ENCODE measurements around the gene RCSD1. TPM values are rescaled to one million over a fixed set of nuclear protein-coding genes. Genes with fewer than 3 reads are reported as not detected.

RCSD1 gene
- total RNA-seq, 1 donor from 2014 or later = 2.3 TPM

DNA sequence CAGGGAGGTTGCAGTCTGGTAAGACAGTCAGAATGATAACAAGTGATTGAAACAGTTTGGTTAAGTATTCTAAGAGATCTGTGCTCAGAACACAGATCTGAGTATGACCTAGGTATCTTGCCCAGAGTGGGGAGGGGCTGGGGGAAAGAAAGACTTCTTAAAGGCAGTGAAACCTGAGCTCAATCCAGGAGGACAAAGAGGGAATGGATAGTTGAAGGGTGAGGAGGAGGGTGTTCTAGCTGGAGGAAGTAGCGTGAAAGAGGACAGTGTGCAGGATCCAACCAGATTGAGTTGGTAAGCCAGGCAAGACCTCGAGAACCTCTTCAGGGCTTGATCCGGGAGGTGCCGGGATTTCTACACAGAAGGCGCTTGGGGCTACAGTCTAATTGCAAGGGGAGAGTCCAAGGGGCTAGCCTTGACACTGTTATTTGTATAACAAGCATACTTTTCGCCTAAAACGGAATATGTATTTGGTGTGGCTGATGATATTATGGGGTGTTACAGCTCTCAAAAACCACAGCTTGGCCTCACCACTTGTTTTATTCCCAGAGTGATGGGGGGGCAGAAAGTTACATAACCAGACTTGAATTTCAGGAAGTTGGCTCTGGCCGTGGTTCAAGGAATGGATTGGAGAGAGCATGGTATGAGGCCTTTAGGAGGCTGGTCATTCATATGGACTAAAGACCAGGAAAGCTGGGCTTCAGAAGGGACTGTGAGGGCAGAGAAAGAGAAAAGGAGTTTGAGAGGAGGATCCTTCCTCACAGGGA lies 19.1 kb downstream of the RCSD1 start:
- Mint-ChIP-seq H3K27me3 (ENCODE audit: low read depth) (no peaks in the 10 kb centered on the region), H3K4me1 (peaks cover 41% of the 10 kb centered on the region), H3K4me3 (no peak overlapping the region), H3K27ac (ENCODE audit: unreplicated experiment) (peak overlapping the region; percentile 94), H3K36me3 (ENCODE audit: low read depth) (no peaks in the 10 kb centered on the region), H3K9me3 (peaks cover 2% of the 10 kb centered on the region)
- no peak for DNase-seq (ENCODE audit: low read depth, low spot score)
- TF ChIP-seq CTCF (conservative IDR thresholded peaks at IDR 0.05) = no peak

DNA sequence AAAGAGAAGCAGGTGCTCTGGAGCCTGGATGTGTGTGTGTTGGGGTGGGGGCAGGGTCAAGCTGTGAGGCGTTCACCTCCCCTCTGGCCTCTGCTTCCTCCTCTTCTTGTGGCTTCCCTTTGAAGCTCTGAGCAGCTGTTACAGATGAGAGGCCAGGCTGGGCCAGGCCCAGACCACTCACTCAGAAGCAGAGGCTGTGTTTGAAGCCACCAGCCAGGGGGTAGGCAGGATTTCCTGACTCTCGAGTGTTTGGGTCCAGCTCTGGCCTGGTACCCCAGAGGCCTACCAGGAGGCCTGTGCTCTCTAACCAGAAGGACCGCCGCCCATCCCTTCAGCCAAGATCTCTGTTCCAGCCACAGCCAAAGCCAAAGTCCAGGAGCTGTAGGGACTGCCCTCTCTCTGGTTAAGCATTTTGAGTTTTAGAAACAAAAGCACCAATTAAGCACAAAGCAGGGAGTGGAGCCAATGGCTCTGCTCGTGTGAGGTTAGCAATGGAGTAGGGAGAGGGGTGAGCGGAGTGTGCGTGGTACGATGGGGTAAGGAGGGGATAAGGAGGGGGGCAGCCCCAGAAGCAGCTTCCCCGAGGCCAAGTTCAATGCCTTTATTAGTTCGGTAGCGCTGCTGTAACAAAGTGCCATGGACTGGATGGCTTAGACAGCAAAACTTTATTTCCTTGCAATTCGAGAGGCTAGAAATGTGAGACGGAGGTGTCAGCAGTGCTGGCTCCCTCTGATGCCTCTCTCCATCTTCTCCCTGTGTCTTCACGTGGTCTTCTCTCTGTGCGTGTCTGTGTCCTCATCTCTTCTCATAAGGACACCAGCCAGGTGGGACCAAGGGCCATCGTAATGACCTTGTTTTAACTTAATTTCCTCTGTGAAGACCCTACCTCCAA lies 20.5 kb downstream of the RCSD1 start:
- DNase-seq (ENCODE audit: low read depth, low spot score) = no peak
- H3K4me1 Mint-ChIP-seq = peaks cover 54% of the 10 kb centered on the region
- peak overlapping the region; percentile 7 for H3K4me3 Mint-ChIP-seq
- H3K27me3 Mint-ChIP-seq (ENCODE audit: low read depth) = no peaks in the 10 kb centered on the region
- peaks cover 2% of the 10 kb centered on the region for H3K9me3 Mint-ChIP-seq
- no peak for TF ChIP-seq CTCF (conservative IDR thresholded peaks at IDR 0.05)
- H3K27ac Mint-ChIP-seq (ENCODE audit: unreplicated experiment) = peak overlapping the region; percentile 75
- H3K36me3 Mint-ChIP-seq (ENCODE audit: low read depth) = no peaks in the 10 kb centered on the region

DNA sequence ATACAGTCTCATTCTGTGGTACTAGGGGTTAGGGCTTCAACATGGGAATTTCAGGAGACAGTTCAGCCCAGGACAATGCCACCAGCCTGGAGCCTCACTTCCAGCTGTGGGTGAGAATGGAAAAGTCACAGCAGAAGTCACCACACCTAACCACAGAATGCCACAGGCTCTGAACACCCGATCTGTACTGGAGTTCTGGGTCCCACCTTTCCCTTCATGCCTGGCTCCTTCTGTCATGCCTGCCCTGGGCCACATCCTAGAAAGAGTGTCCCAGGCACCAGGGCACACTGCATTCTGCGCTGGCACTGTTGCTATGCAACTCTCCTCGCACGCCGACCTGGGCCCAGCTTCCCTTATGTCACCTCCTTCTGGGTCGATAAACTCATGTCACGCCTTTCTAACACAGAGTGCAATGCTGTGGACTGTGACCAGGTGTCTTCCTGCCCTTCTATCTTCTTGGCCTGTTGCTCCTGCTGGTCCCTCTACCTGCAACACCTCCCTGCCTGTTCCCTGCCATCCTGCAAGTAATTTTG lies 21.2 kb downstream of the RCSD1 start:
- TF ChIP-seq CTCF (conservative IDR thresholded peaks at IDR 0.05) = no peak
- Mint-ChIP-seq H3K27me3 (ENCODE audit: low read depth) (no peaks in the 10 kb centered on the region), H3K36me3 (ENCODE audit: low read depth) (no peaks in the 10 kb centered on the region), H3K27ac (ENCODE audit: unreplicated experiment) (no peak overlapping the region), H3K4me1 (peaks cover 57% of the 10 kb centered on the region), H3K4me3 (no peak overlapping the region), H3K9me3 (peaks cover 2% of the 10 kb centered on the region)
- no peak for DNase-seq (ENCODE audit: low read depth, low spot score)

- Mint-ChIP-seq H3K9me3 (no peaks in the 10 kb centered on the region), H3K4me1 (peaks cover 56% of the 10 kb centered on the region), H3K27ac (ENCODE audit: unreplicated experiment) (peak overlapping the region; percentile 23), H3K36me3 (ENCODE audit: low read depth) (no peaks in the 10 kb centered on the region), H3K27me3 (ENCODE audit: low read depth) (no peaks in the 10 kb centered on the region), H3K4me3 (no peak overlapping the region)
- DNase-seq (ENCODE audit: low read depth, low spot score) = no peak
- no peak for TF ChIP-seq CTCF (conservative IDR thresholded peaks at IDR 0.05)
These were observed 25.0 kb downstream of the RCSD1 start for GRCh38 chr1:167654975-167655575.

DNA sequence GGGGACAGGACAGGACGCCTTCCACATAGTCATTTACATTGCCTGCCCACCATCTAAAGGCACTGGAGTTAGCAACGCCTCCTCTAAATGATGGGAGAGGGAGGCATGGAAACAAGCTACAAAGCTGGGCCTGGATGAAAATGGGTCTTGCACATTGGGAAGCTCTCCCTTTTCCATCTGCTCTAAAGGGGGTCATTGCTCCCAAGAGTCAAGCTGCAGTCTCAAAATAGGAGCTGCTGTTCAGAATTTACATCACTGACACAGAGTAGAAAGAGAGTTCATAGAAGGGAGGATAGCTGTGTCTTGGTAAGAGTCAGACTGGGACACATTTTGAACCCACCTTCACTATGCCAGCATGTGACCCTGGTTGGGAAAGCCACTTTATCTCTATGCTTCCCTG lies 26.6 kb downstream of the RCSD1 start:
- H3K9me3 Mint-ChIP-seq = no peaks in the 10 kb centered on the region
- no peaks in the 10 kb centered on the region for H3K36me3 Mint-ChIP-seq (ENCODE audit: low read depth)
- DNase-seq (ENCODE audit: low read depth, low spot score) = no peak
- no peak overlapping the region for H3K27ac Mint-ChIP-seq (ENCODE audit: unreplicated experiment)
- H3K4me3 Mint-ChIP-seq = no peak overlapping the region
- no peaks in the 10 kb centered on the region for H3K27me3 Mint-ChIP-seq (ENCODE audit: low read depth)
- TF ChIP-seq CTCF (conservative IDR thresholded peaks at IDR 0.05) = no peak
- H3K4me1 Mint-ChIP-seq = peaks cover 55% of the 10 kb centered on the region

Measured in neural crest cell (in vitro differentiated cells).